IPS-NIHi7 (cell line): ENCODE results near the gene ADPRM.
"Not testable (repeated sequence)": the region's sequence is repeated elsewhere in the genome, so short reads cannot be mapped to it uniquely, and the experiment has no call there.

Experiments
- DNase-seq: peaks from one replicate; pipeline ENCODE4 v3.0.0; 2012; ENCODE audit warnings: mixed read lengths; ENCODE audit errors: extremely low spot score

Gene ADPRM

DNA sequence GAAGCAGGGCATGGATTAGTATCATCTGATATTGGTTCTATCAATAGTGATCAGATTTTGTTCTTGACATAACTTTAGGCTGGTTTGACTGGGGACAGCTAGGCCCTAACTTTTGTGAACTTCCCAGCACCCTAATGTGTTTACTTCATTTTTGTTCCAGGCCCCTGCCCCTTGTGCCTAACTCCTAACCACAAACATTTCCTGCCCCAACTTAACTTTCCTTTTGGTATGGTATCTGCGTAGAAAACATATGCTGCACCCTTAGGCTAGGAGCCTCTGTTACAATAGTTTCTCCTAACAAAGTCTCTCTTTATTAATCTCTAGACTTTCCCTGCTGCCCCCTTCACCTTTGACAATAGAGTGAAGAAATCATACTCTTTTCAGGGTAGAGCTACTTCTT lies 2.5 kb downstream of the ADPRM start:
- DNase-seq = no peak

DNA sequence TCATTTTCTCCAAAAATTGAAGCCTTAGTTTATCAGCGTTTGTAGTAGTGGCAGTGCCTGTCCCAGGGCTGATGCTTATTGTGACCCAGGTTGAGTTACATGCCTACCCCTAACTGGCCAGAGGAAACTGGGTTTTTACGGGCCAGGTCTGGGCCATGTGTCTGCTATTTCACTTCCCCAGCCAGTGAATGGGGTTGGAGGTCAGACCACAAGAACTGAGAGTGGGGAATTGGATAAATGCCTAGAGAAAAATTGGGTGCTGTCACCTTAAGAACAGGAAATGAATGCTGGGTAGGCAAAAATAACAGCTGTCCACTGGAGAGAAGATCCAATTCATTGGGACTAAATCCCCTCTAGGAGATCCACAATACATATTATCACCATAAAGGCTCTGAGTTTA lies 5.2 kb downstream of the ADPRM start:
- no peak for DNase-seq

DNA sequence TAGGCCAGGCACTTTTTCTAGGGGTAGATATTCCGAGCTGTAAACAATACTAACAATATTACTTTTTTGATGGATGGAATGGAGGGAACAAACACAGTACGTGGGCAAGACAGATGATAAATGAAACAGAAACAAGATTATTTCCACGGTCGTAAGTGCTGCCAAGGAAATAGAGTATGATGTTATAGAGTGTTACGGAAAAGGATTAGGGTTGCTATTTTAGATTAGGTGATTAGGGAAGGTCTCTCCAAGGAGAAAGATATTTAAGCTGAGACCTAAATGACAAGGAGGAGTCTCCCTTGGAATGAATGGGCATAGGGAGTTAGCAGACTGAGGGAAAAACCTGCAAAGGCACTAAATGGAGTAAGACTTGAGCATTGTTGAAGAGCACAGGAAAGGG lies 8.3 kb downstream of the ADPRM start:
- DNase-seq = no peak

DNA sequence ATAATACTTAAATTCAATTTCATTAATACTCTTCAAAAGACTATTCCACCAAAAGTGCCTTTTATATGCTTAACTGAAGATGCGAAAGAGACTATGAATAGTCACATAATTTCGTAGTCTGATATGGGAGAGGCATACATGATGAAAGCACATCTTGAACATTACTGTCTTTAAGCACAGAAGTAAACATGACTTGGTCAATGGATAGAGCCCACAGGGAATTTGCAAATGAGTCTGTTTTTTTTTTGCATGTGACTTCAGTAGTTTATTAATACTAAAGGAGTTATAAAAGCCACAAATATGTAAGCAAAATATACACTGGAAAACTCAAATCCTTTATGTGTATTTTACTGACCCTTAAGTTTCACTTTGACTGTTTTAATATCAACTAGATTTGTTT lies 15.9 kb downstream of the ADPRM start:
- DNase-seq = no peak

DNA sequence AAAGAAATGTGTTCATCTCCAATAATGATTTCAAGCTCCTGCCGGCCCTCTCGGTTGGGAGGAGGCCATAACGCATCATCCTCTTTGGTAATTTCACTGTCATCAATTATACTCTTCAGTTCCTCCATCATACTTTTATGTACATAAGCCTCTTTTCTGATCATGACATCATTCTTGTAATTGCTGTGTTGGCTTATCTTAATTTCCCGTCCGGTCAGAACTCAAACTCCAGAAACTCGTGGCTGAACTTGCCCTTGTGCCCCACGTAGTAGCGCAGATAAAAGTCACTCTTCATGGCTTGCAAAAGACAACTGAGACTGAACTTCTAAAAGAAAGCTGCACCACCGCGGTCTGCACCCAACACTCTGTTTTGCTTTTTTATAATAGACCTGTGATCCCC lies 18.8 kb downstream of the ADPRM start:
- no peak for DNase-seq

DNA sequence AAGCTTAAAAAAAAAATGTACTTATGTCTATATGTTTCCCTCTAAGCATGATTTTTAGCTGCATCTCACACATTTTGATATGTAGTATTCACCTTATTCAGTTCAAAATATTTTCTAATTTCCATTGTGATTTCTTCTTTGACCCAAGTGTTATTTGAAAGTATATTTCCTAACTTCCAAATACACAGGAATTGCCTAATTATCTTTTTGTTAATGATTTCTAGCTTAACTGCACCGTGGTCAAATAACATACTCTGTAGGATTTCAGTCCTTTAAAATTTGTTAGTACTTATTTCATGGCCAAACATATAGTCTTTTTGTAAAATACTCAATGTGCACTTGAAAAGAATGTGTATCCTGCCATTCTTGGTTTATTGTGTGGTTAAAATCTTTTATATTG lies 21.2 kb downstream of the ADPRM start:
- no peak for DNase-seq

DNA sequence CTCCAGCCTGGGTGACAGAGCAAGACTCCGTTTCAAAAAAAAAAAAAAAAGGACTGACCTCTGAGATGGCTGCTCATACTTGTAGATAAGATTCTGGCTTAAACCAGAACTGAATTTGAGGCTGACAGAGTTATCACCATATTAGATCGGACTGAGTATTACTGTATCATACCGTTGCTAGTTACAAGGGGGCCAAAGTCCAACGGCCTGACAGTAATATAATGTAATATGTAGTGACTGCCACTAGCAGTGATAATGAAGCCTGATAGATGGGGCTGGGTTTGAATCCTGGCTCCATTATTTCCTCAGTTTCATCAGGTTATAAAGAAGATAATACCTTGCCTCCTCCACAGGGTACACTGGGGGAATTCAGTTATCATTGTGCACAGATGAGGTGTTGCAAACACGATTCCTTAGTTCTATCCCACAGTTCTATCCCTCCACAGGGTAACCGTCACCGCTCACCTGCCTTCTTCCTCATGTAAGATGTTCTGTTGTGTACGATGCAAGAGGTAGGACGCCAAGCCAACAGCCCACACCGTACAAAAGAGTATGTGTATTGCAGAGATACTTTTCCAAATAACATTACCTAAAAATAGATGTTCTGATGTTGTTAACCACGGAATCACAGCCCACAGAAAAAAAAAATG lies 27.3 kb downstream of the ADPRM start:
- DNase-seq = no peak

DNA sequence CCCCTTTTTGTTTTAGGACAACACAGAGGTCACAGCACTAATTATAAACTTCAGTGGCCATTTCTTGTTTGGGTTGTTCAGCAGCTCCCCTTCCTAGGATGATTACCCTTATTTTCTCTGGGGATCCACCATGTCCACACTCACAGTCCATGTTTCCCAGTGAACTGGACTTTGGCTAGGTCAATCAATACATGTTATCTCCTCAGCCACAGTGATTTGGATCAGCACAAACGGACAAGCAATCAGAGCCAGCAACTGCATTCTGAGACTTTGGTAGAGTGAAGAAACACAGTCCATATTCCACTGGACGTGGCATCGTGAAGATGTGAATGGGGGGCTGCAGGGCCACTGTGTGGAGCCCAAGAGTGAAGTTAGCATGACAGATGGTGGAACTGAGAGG lies 27.9 kb downstream of the ADPRM start:
- no peak for DNase-seq

DNA sequence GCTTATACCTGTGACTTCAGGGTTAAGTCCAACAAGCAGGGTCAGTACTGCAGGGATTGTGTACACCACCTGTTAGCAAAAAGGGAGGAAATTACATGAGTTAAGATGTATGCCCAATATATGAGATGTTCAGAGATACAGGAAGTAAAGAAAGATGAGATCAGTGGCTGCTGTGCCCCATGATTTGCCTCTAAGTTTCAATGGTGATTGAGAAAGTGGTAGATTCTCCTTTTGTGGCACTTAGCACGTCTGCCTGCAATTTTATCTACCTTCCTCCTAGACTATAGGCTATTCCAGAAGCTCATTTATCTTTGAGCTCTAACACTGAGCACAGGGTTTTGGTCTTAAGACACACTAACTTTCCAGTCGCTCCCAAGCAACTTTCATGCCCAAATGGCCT lies 28.8 kb downstream of the ADPRM start:
- DNase-seq = no peak

DNA sequence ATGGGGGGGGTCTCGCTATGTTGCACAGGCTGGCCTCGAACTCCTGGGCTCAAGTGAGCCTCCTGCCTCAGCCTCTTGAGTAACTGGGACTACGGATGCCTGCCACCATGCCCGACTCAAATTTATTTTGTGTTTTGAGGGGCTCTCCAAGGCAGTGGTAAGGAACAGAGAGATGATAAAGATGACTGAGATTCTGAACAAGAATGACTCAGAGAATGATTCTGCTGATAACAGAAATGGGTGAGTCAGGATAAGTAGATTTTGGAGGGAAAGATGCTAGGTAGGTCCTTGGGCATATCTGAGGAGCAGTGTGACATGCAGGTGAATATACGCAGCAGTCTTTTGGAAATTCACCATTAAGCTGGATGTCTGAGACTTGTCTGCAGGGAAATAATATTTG lies 29.8 kb downstream of the ADPRM start:
- no peak for DNase-seq

DNA sequence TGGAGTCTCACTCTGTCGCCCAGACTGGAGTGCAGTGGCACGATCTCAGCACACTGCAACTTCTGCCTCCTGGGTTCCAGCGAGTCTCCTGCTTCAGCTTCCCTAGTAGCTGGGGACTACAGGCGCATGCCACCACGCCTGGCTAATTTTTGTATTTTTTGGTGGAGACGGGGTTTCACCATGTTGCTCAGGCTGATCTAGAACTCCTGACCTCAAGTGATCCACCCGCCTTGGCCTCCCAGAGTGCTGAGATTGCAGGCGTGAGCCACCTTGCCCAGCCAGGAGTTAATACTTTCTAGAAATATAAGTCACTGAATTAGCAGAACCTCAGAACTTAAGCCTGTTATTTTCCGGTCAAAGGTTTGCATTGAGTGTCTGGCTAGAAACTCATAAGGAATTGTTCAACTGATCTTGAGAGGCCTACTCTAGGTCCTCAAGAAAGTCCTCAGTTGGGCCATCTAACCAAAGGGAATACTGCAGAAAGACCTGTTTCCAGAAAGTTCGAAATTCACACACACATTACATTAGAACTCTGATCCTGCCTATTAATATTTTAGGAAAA lies 31.0 kb downstream of the ADPRM start:
- no peak for DNase-seq

DNA sequence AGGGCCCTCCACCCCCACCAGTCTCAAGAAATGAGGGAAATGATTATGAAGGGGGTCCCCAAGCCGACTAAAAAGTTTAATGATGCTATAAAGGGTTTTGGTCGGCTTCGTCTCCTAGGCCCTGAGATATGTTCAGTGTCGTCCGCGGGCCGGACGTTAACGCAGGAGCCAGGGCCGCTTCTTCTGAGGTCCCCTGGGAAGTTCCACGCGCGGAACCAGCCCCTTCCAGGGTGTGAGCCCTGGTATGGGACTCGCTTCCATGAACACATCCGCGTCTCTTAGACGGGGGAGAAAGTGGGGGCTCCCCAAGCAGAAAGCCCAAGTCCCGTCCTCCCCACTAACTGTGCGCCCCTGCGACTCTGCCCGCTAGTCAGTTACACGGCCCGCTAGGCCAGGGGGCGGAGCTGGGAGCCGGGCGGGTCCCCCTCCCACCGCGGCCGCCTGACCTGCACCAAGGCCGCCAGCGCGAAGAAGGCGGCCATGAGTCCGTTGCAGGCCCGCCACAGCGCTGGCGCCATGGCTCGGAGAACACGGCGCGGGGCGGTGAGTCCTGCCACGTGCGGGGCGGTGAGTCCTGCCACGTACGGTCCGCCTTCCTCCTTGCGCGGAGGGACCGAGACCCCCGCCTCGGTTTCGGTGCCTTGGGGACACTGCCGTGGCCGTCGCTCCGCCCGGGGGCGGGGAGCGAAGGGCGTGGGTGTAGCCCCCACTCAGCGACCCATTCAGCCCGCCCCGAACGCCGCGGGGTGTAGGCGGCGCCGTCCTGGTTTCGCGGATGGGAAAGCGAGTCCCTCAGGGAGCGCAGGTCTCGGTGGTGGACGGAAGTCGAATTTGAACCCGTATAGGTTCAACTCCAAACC lies 32.2 kb downstream of the ADPRM start, which contains the start of gene TMEM220:
TMEM220 (minus strand) TSS at position 690 of the 860 bp plus-strand sequence; CDS start at position 518, 172 bp downstream.
- DNase-seq = peak; percentile 85

DNA sequence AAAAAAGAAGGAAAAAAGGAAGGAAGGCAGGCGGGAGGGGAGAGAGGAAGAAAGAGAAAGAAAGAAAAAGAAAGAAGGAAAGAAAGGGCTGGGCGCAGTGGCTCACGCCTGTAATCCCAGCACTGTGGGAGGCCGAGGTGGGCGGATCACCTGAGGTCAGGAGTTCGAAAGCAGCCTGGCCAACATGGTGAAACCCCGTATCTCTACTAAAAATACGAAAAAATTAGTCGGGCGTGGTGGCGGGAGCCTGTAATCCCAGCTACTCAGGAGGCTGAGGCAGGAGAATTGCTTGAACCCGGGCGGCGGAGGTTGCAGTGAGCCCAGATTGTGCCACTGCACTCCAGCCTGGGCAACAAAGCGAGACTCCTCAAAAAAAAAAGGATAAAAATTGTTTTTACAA lies 32.9 kb downstream of the ADPRM start:
- DNase-seq = not testable (repeated sequence)

DNA sequence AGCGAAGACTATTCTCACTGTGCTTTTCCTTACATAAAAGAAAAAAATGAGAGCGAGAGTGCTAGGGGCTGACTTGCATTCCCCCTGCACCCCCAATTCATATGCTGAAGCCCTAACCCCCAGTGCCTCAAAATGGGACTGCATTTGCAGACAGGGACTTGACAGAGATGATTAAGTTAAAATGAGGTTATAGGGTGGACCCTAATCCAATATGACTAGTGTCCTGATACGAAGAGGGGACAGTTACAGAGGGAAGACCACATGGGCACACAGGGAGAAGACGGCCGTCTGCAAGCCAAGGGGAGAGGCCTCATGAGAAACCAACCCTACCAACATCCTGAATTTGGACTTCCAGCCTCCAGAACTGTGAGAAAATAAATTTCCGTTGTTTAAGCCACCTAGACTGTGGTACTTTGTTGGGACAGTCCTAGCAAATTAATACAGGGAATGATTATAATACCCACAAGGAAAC lies 34.0 kb downstream of the ADPRM start:
- no peak for DNase-seq

DNA sequence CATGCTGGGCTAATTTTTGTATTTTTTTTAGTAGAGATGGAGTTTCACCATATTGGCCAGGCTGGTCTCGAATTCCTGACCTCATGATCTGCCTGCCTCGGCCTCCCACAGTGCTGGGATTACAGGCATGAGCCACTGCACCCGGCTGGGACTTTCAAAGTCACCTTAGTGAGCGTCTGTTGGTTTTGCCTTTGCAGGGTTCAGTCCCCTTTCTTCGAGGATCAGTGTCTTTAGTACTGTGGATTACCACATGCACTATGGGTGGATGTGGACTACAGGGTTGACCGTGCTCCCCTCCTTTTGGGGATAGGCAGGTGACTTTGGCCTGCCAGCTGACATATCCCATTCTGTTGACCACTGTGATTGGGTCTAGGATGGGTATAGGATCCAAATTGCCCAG lies 34.7 kb downstream of the ADPRM start:
- DNase-seq = not testable (repeated sequence)

DNA sequence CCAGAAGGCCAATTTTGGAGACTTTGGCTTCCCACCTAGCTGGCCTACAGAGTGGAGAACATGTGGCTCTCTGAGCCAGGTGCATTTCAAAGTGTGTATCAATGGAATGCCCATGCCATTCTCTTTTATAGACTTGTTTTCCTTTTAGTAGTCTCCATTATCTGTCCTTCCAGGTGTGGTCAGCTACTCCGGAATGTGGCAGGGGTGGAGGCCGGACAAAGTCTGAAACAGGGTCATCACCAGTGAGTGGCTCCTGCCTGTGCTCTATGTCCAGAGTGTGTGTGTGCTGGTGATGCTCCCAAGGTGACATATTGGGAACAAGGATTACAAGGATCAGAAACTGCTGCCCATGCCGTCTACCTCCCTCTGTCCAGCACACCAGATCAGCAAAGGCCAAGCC lies 36.3 kb downstream of the ADPRM start:
- no peak for DNase-seq

DNA sequence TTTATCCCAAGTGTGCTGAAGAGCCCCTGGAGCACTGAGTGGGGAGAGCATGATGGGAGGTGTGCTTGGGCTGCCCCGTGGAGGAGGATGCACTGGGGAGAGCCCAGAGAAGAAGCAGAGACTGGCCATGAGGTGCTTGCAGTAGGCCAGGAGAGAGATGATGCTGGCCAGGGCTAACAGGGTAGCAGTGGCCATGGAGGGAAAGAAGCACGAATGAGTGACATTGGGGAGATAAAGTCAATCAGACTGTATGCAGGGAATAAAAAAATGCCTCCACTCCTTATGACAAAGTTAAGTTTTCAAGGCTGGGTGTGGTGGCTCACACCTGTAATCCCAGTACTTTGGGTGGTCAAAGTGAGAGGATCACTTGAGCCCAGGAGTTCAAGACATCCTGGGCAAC lies 37.9 kb downstream of the ADPRM start:
- DNase-seq = no peak

DNA sequence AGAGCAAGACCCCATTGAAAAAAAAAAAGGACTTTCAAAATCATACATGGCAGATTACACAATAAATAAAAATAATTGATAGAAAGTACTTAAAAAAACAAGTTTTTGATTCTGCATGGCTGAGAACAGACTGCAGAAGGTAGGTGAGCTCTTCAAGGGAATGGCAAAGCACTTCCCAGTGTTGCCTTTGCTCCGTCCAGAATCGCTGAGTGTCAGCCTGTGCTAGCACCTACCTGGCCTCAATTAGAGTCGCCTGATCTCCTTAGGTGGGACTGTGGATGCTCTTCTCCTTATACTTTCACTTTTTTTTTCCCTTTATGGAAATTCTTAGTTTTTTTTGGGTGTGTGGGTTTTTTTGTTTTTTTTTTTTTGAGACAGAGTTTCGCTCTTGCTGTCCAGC lies 38.4 kb downstream of the ADPRM start:
- no peak for DNase-seq

DNA sequence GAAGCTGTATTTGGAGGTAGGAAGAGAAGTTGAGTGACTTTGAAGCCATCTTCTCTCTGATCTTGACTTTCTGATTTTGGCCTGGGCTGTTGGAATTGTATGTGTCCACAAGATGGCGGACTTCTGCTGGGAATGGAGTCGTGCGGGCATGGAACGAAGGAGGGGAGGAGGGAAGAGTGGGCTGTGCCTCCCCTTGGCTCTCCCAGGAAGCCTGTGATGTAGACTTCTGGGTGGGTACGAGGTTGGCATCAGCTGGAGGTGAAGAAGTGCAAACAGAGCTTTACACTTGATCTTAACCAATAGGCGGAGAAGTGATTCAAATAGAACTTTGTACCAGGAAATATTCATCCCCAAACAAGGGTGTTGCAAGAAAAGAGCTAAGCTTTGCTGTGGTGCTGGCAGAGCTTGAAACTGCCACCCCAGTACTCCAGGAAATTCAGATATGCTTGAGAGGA lies 39.8 kb downstream of the ADPRM start:
- DNase-seq = peak; percentile 74

DNA sequence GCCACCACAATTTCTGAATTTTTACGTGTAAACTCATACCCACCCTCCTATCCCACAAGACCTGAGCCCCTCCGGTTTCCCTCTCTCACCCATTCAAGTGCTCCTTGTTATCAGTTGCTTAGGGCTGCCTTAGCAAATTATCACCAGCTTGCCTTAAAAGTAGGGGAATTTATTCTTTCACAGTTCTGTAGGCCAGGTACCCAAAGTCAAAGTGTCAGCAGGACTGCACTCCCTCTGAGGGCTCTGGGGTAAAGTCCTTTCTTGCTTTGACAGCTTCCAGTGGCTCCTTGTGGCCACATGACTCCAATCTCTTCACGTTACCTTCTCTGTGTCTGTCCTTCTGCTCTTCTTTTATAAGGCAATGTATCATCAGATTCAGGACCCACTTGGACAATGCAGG lies 40.3 kb downstream of the ADPRM start:
- DNase-seq = no peak

DNA sequence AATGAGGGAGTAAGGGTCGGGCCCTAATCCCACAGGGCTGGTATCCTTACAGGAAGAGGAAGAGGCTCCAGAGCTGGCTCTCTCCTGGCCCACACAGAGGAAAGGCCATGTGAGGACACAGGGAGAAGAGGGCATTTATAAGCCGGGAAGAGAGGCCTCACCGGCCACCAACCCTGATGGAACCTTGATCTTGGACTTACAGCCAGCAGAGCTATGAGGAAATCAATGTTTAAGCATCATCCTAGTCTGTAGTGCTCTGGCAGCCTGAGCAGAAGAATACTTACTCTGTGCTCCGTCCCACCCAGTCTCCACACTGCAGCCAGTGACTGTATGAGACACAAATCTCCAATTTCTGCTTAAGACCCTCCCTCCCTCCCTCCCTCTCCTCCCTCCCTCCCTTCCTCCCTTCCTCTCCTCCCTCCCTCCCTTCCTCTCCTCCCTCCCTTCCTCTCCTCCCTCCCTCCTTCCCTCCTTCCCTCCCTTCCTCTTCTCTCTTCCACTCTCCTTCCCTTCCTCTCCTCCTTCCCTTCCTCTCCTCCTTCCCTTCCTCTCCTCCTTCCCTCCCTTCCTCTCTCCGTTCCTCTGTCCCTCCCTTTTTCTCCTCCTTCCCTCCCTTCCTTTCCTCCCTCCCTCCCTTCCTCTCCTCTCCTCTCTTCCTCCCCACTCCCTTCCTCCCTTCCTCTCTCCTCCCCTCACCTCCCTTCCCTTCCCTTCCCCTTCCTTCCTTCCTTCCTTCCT lies 41.3 kb downstream of the ADPRM start:
- DNase-seq = no peak

DNA sequence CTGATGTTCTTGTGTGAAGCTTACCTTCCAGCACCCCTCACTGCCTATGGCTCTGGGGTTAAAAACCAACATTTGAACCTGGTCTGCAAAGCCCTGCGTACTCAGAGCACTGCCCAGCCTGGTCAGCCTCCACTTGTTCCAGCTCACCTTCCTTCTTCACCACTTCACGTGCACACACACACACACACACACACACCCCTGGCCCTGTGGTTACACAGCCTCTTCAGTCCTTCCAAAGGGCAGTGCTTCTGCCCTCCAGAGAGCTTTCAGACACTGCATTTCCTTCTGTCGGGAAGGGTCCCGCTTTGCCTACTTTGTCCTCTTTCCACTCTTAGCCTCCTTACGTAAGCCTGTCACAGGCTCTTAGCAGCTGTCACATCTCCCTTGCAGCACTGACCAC lies 42.0 kb downstream of the ADPRM start:
- DNase-seq = no peak
